HepG2 (cell line): ENCODE measurements around the gene AHCYL1. TPM values are rescaled to one million over a fixed set of nuclear protein-coding genes. Genes with fewer than 3 reads are reported as not detected.

Experiments
- ASH2L ChIP-seq: fragments of 300-600, 200-600 bp; sonication (generic); IDR thresholded peaks from 2 replicates; pipeline ENCODE4 v1.7.0; 2017; ENCODE audit warnings: low read depth, mild to moderate bottlenecking, moderate library complexity, mixed read lengths, low read length; ENCODE audit not compliant: insufficient read length
- DR1 ChIP-seq: sonication (generic); formaldehyde crosslinking; IDR thresholded peaks from 2 replicates; pipeline ENCODE4 v1.8.0; 2021; ENCODE audit warnings: mild to moderate bottlenecking, missing genetic modification reagents, inconsistent platforms
- EEA1 ChIP-seq: sonication (generic); formaldehyde crosslinking; IDR thresholded peaks from 2 replicates; pipeline ENCODE4 v1.5.1; 2020; ENCODE audit warnings: mild to moderate bottlenecking, missing genetic modification reagents, borderline replicate concordance
- FOXM1 ChIP-seq: sonication (generic); formaldehyde crosslinking; IDR thresholded peaks from 2 replicates; pipeline ENCODE4 v1.5.0; 2020; ENCODE audit warnings: missing genetic modification reagents
- HNRNPK ChIP-seq: fragments of 200-400 bp; formaldehyde crosslinking; IDR thresholded peaks from 2 replicates; pipeline ENCODE4 v1.6.1; 2018; ENCODE audit warnings: low read length, low read depth, moderate library complexity, mild to moderate bottlenecking; ENCODE audit not compliant: poor library complexity, severe bottlenecking
- IKZF4 ChIP-seq: sonication (generic); formaldehyde crosslinking; IDR thresholded peaks from 2 replicates; pipeline ENCODE4 v1.5.1; 2020; ENCODE audit warnings: borderline replicate concordance, mild to moderate bottlenecking, low read depth, missing genetic modification reagents; ENCODE audit errors: not compliant biosample characterization
- KDM4B ChIP-seq: sonication (generic); formaldehyde crosslinking; IDR thresholded peaks from 2 replicates; pipeline ENCODE4 v1.4.0; 2020; ENCODE audit warnings: missing genetic modification reagents
- KLF16 ChIP-seq, 2 experiments: sonication (generic) in 1 of 2; formaldehyde crosslinking in 1 of 2; IDR thresholded peaks; 2 replicates each; pipeline versions ENCODE4 v1.6.1 to v1.8.0; 2016 to 2023; ENCODE audit warnings: missing genetic modification reagents in 2 of 2, missing compliant biosample characterization in 1 of 2
- MATR3 ChIP-seq: sonication (generic); formaldehyde crosslinking; IDR thresholded peaks from 2 replicates; pipeline ENCODE4 v1.4.0; 2020; ENCODE audit warnings: missing genetic modification reagents
- ZNF3 ChIP-seq: IDR thresholded peaks from 2 replicates; pipeline ENCODE4 v1.7.0; 2017; ENCODE audit warnings: inconsistent platforms
- ZNF446 ChIP-seq: sonication (generic); formaldehyde crosslinking; IDR thresholded peaks from 2 replicates; pipeline ENCODE4 v1.5.0; 2020; ENCODE audit warnings: mild to moderate bottlenecking, missing genetic modification reagents
- ZNF614 ChIP-seq: IDR thresholded peaks from 2 replicates; pipeline ENCODE4 v1.6.1; 2018; ENCODE audit warnings: missing biosample characterization, missing genetic modification reagents, inconsistent platforms, borderline replicate concordance
- polyA plus RNA-seq, 8 experiments: library from polyadenylated mRNA; depleted of rRNA in 3 of 8; stranded (reverse) in 7 of 8; unstranded in 1 of 8; fragments of >200 nt; fragmentation: Illumina TruSeq in 4 of 8; extraction: Trizol in 4 of 8; gene quantifications; 2 replicates each; pipeline versions ENCODE4 v1.2.1 to v1.2.3, GENCODE V29; 2011 to 2016; ENCODE audit warnings: low read depth in 4 of 8, missing spikeins in 1 of 8, mixed read lengths in 1 of 8; ENCODE audit not compliant: insufficient read depth in 1 of 8
- total RNA-seq, 5 experiments: library from RNA; depleted of rRNA; stranded (reverse); fragments of >200 nt; fragmentation: Illumina TruSeq; extraction: Trizol; gene quantifications; 2 replicates each; pipeline ENCODE4 v1.2.3, GENCODE V29; 2016; ENCODE audit warnings: low read depth in 1 of 5
- TF ChIP-seq, protein P1 (sequence below): sonication (generic); formaldehyde crosslinking; IDR thresholded peaks from 2 replicates; pipeline ENCODE4 v1.5.0; 2020; ENCODE audit warnings: mild to moderate bottlenecking, low read depth, missing genetic modification reagents, borderline replicate concordance

AHCYL1 gene
- total and polyA plus RNA-seq, 2 of the 13 experiments (the other 11 are each of a cell fraction or from before 2014, with no cell fraction given), result 40.9 to 76.3 TPM

- 0 out of 2 replicates have a peak, but pooled peaks have one; percentile 12 for TF ChIP-seq FOXM1 (CRISPR knock-in tag)
- peak; percentile 89 for TF ChIP-seq ASH2L
- peak; percentile 47 to 92; a peak in 2 of 4 replicates for TF ChIP-seq KLF16 (CRISPR knock-in tag; IDR thresholded peaks at IDR 0.05)
- no peak for TF ChIP-seq ZNF3 (CRISPR knock-in tag)
- peak; percentile 77; the same call in 1 of the 2 replicates for TF ChIP-seq KDM4B (CRISPR knock-in tag)
- peak; percentile 52; the same call in 1 of the 2 replicates for TF ChIP-seq EEA1 (CRISPR knock-in tag)
- TF ChIP-seq, protein P1, sequence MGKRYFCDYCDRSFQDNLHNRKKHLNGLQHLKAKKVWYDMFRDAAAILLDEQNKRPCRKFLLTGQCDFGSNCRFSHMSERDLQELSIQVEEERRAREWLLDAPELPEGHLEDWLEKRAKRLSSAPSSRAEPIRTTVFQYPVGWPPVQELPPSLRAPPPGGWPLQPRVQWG (CRISPR knock-in tag), result no peak
- TF ChIP-seq IKZF4 (CRISPR knock-in tag), result no peak
- TF ChIP-seq HNRNPK, result peak; percentile 42
- TF ChIP-seq DR1 (CRISPR knock-in tag), result peak; percentile 68; the same call in 1 of the 2 replicates
- TF ChIP-seq MATR3, result no peak
- peak; percentile 54; the same call in 1 of the 2 replicates for TF ChIP-seq ZNF446 (CRISPR knock-in tag)
- peak; percentile 83; the same call in 1 of the 2 replicates for TF ChIP-seq ZNF614 (CRISPR knock-in tag)
These were observed at the start of gene AHCYL1 (continued) for GRCh38 chr1:109984456-109985246.
